Measurements from ENCODE around the gene ATP9A.

ATP9A gene

GRCh38 chr20:51752343-51752951, 15.7 kb downstream of the ATP9A start:
- H3K27ac ChIP-seq, result no peak overlapping the region
- no peaks in the 10 kb centered on the region for H3K79me2 ChIP-seq (ENCODE audit: insufficient read depth, low read depth)
- H4K20me1 ChIP-seq (ENCODE audit: insufficient read depth), result no peaks in the 10 kb centered on the region
- no peaks in the 10 kb centered on the region for H3K36me3 ChIP-seq (ENCODE audit: insufficient read depth)
- no peak for TF ChIP-seq CTCF (conservative IDR thresholded peaks at IDR 0.05; ENCODE audit: low read depth, low read length)
- H3K4me1 ChIP-seq (ENCODE audit: low read depth, poor library complexity, severe bottlenecking), result peaks cover 4% of the 10 kb centered on the region
- H3K27me3 ChIP-seq (ENCODE audit: insufficient read depth, low read depth), result no peaks in the 10 kb centered on the region
- H3K9ac ChIP-seq, result no peak overlapping the region
- no peak overlapping the region for H2AFZ ChIP-seq (ENCODE audit: low read depth)
- H3K4me3 ChIP-seq (IDR thresholded peaks at IDR 0.05; ENCODE audit: insufficient read depth, low read depth, low read length), result no peak overlapping the region
- no peak overlapping the region for H3K4me2 ChIP-seq

GRCh38 chr20:51750770-51751388, 17.3 kb downstream of the ATP9A start:
- Histone ChIP-seq H3K79me2 (ENCODE audit: insufficient read depth, low read depth) (no peaks in the 10 kb centered on the region), H3K4me2 (no peak overlapping the region)
- TF ChIP-seq CTCF (conservative IDR thresholded peaks at IDR 0.05; ENCODE audit: low read depth, low read length), result no peak

GRCh38 chr20:51750037-51750769, 18.0 kb downstream of the ATP9A start:
- TF ChIP-seq CTCF (conservative IDR thresholded peaks at IDR 0.05; ENCODE audit: low read depth, low read length), result no peak
- H3K4me1 ChIP-seq (ENCODE audit: low read depth, poor library complexity, severe bottlenecking), result no peaks in the 10 kb centered on the region
- H3K4me2 ChIP-seq, result no peak overlapping the region
- H3K4me3 ChIP-seq (IDR thresholded peaks at IDR 0.05; ENCODE audit: insufficient read depth, low read depth, low read length), result no peak overlapping the region
- no peaks in the 10 kb centered on the region for H4K20me1 ChIP-seq (ENCODE audit: insufficient read depth)
- H3K27ac ChIP-seq, result no peak overlapping the region
- H3K79me2 ChIP-seq (ENCODE audit: insufficient read depth, low read depth), result no peaks in the 10 kb centered on the region
- H2AFZ ChIP-seq (ENCODE audit: low read depth), result no peak overlapping the region
- no peak overlapping the region for H3K9ac ChIP-seq
- no peaks in the 10 kb centered on the region for H3K27me3 ChIP-seq (ENCODE audit: insufficient read depth, low read depth)
- H3K36me3 ChIP-seq (ENCODE audit: insufficient read depth), result no peaks in the 10 kb centered on the region

More at GRCh38 chr20:51750770-51751388, 17.3 kb downstream of the ATP9A start:
- Histone ChIP-seq H3K27me3 (ENCODE audit: insufficient read depth, low read depth) (no peaks in the 10 kb centered on the region), H3K4me3 (IDR thresholded peaks at IDR 0.05; ENCODE audit: insufficient read depth, low read depth, low read length) (no peak overlapping the region), H3K4me1 (ENCODE audit: low read depth, poor library complexity, severe bottlenecking) (no peaks in the 10 kb centered on the region), H3K27ac (no peak overlapping the region), H4K20me1 (ENCODE audit: insufficient read depth) (no peaks in the 10 kb centered on the region), H3K9ac (no peak overlapping the region), H2AFZ (ENCODE audit: low read depth) (no peak overlapping the region), H3K36me3 (ENCODE audit: insufficient read depth) (no peaks in the 10 kb centered on the region)

GRCh38 chr20:51749674-51750036, 18.5 kb downstream of the ATP9A start:
- H3K79me2 ChIP-seq (ENCODE audit: insufficient read depth, low read depth), result no peaks in the 10 kb centered on the region
- no peaks in the 10 kb centered on the region for H3K36me3 ChIP-seq (ENCODE audit: insufficient read depth)
- no peaks in the 10 kb centered on the region for H3K4me1 ChIP-seq (ENCODE audit: low read depth, poor library complexity, severe bottlenecking)
- no peaks in the 10 kb centered on the region for H4K20me1 ChIP-seq (ENCODE audit: insufficient read depth)
- H3K27ac ChIP-seq, result no peak overlapping the region
- no peak overlapping the region for H3K4me2 ChIP-seq
- no peak for TF ChIP-seq CTCF (conservative IDR thresholded peaks at IDR 0.05; ENCODE audit: low read depth, low read length)
- H3K27me3 ChIP-seq (ENCODE audit: insufficient read depth, low read depth), result no peaks in the 10 kb centered on the region
- H2AFZ ChIP-seq (ENCODE audit: low read depth), result no peak overlapping the region
- H3K4me3 ChIP-seq (IDR thresholded peaks at IDR 0.05; ENCODE audit: insufficient read depth, low read depth, low read length), result no peak overlapping the region
- H3K9ac ChIP-seq, result no peak overlapping the region

Measured in KMS-11 (cell line).